Loucy (cell line): ENCODE data around the gene IDUA.

ENCODE experiments used
- EZH2phosphoT487 ChIP-seq: fragments of 200-600 bp; IDR thresholded peaks from 2 replicates; pipeline ENCODE4 v1.6.1; 2018; ENCODE audit warnings: antibody characterized with exemption, mild to moderate bottlenecking, moderate library complexity, borderline replicate concordance
- TF ChIP-seq, protein P1 (sequence below): fragments of 200-600 bp; sonication (generic); conservative IDR thresholded peaks from 2 replicates; pipeline ENCODE4 v1.5.1; 2014; ENCODE audit warnings: mild to moderate bottlenecking, antibody characterized with exemption, low read length

GRCh38 chr4:1026115-1026514 is 39.3 kb downstream of the IDUA start:
- TF ChIP-seq, protein P1, sequence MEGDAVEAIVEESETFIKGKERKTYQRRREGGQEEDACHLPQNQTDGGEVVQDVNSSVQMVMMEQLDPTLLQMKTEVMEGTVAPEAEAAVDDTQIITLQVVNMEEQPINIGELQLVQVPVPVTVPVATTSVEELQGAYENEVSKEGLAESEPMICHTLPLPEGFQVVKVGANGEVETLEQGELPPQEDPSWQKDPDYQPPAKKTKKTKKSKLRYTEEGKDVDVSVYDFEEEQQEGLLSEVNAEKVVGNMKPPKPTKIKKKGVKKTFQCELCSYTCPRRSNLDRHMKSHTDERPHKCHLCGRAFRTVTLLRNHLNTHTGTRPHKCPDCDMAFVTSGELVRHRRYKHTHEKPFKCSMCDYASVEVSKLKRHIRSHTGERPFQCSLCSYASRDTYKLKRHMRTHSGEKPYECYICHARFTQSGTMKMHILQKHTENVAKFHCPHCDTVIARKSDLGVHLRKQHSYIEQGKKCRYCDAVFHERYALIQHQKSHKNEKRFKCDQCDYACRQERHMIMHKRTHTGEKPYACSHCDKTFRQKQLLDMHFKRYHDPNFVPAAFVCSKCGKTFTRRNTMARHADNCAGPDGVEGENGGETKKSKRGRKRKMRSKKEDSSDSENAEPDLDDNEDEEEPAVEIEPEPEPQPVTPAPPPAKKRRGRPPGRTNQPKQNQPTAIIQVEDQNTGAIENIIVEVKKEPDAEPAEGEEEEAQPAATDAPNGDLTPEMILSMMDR: no peak
- no peak for TF ChIP-seq EZH2phosphoT487
